Upper lobe of right lung (tissue), 1 donor: ENCODE data around the gene PPARA. TPM values are rescaled to one million over a fixed set of nuclear protein-coding genes. Genes with fewer than 3 reads are reported as not detected.
"Not testable (repeated sequence)": the region's sequence is repeated elsewhere in the genome, so short reads cannot be mapped to it uniquely, and the experiment has no call there.

ENCODE experiments used
- ATAC-seq: fragments of 200-7000 bp; cut with Tn5 transposase; one replicate; pipeline ENCODE4 v1.9.1; 2020; ENCODE audit warnings: mild to moderate bottlenecking, moderate library complexity
- DNase-seq: peaks from one replicate; pipeline ENCODE4 v3.0.0-alpha.2; 2020
- H3K27ac ChIP-seq: fragments of 200-600 bp; one replicate; pipeline ENCODE4 v1.8.0; 2022
- H3K27me3 ChIP-seq: fragments of 200-600 bp; one replicate; pipeline ENCODE4 v1.8.0; 2022; ENCODE audit warnings: mild to moderate bottlenecking
- H3K36me3 ChIP-seq: fragments of 200-600 bp; one replicate; pipeline ENCODE4 v1.8.0; 2022
- H3K4me1 ChIP-seq: fragments of 200-600 bp; one replicate; pipeline ENCODE4 v1.8.0; 2022
- H3K4me3 ChIP-seq: fragments of 200-600 bp; one replicate; pipeline ENCODE4 v1.8.0; 2022; ENCODE audit warnings: mild to moderate bottlenecking
- H3K9me3 ChIP-seq: fragments of 200-600 bp; one replicate; pipeline ENCODE4 v1.8.0; 2022
- CTCF ChIP-seq: fragments of 200-600 bp; IDR thresholded peaks from one replicate; pipeline ENCODE4 v1.8.0; 2022; ENCODE audit warnings: antibody characterized with exemption
- intact Hi-C: fragments of 100-400 bp; cut with DNase I; formaldehyde crosslinking; loops from one replicate; pipeline ENCODE4 v1.11.0; 2022
- total RNA-seq: library from RNA; stranded (reverse); fragmentation: NEBNext Ultra II Directional; extraction: Animal tissue kit (Norgen Biotek cat#: 25700); gene quantifications from one replicate; pipeline ENCODE4 v1.2.1, GENCODE V29; 2021
- donor health status: DM: no; HTN: yes; CAD: no; lungs with severe emphysema.

PPARA gene
- total RNA-seq, 1 donor from 2014 or later, result 18.4 TPM

- ATAC-seq (no peak), DNase-seq (no peak)
- TF ChIP-seq CTCF, result no peak
- H3K4me3 ChIP-seq, result no peak overlapping the region
- intact Hi-C loops, result loop anchor here (10.0 kb wide), 2 partner anchors 187 to 407 kb away; partner anchors contain the start of gene CELSR1
- peaks cover 17% of the 10 kb centered on the region for H3K4me1 ChIP-seq
- H3K27ac ChIP-seq, result no peak overlapping the region
- no peaks in the 10 kb centered on the region for H3K36me3 ChIP-seq
- H3K9me3 ChIP-seq, result no peaks in the 10 kb centered on the region
- no peaks in the 10 kb centered on the region for H3K27me3 ChIP-seq
Observed at GRCh38 chr22:46127556-46127955, 22.8 kb upstream of the PPARA start.

- no peak overlapping the region for H3K4me3 ChIP-seq
- H3K27ac ChIP-seq, result no peak overlapping the region
- peaks cover 14% of the 10 kb centered on the region for H3K4me1 ChIP-seq
- DNase-seq (no peak), ATAC-seq (no peak)
- H3K27me3 ChIP-seq, result no peaks in the 10 kb centered on the region
- H3K36me3 ChIP-seq, result no peaks in the 10 kb centered on the region
- H3K9me3 ChIP-seq, result no peaks in the 10 kb centered on the region
- intact Hi-C loops, result loop anchor here (10.0 kb wide), 2 partner anchors 186 to 406 kb away; partner anchors contain the start of gene CELSR1
- TF ChIP-seq CTCF, result no peak
Observed at GRCh38 chr22:46128606-46129005, 21.7 kb upstream of the PPARA start.

GRCh38 chr22:46129390-46130041, 20.8 kb upstream of the PPARA start:
- H3K27me3 ChIP-seq, result no peaks in the 10 kb centered on the region
- H3K4me3 ChIP-seq, result no peak overlapping the region
- intact Hi-C loops, result loop anchor here (10.0 kb wide), 2 partner anchors 185 to 405 kb away; partner anchors contain the start of gene CELSR1
- H3K27ac ChIP-seq, result peak overlapping the region; percentile 77
- H3K9me3 ChIP-seq, result no peaks in the 10 kb centered on the region
- peak; percentile 84 for DNase-seq
- TF ChIP-seq CTCF, result no peak
- H3K4me1 ChIP-seq, result peaks cover 14% of the 10 kb centered on the region
- ATAC-seq, result peak; percentile 81
- no peaks in the 10 kb centered on the region for H3K36me3 ChIP-seq

GRCh38 chr22:46131151-46131587, 19.2 kb upstream of the PPARA start:
- no peak for DNase-seq
- no peaks in the 10 kb centered on the region for H3K27me3 ChIP-seq
- no peak overlapping the region for H3K27ac ChIP-seq
- H3K4me1 ChIP-seq, result peaks cover 14% of the 10 kb centered on the region
- intact Hi-C loops, result no loop called here
- peak; percentile 15 for TF ChIP-seq CTCF
- H3K4me3 ChIP-seq, result no peak overlapping the region
- H3K36me3 ChIP-seq, result no peaks in the 10 kb centered on the region
- H3K9me3 ChIP-seq, result no peaks in the 10 kb centered on the region
- ATAC-seq, result no peak

- H3K27me3 ChIP-seq, H3K4me3 ChIP-seq, ATAC-seq, DNase-seq, H3K36me3 ChIP-seq, H3K27ac ChIP-seq, intact Hi-C loops, H3K9me3 ChIP-seq: not testable (repeated sequence)
- H3K4me1 ChIP-seq, result peaks cover 14% of the 10 kb centered on the region
Observed at GRCh38 chr22:46132193-46132829, 18.0 kb upstream of the PPARA start.

GRCh38 chr22:46132830-46133587, 17.3 kb upstream of the PPARA start:
- Histone ChIP-seq H3K4me3 (no peak overlapping the region), H3K27me3 (no peaks in the 10 kb centered on the region), H3K9me3 (no peaks in the 10 kb centered on the region), H3K4me1 (peaks cover 14% of the 10 kb centered on the region), H3K36me3 (no peaks in the 10 kb centered on the region), H3K27ac (no peak overlapping the region)
- no peak for TF ChIP-seq CTCF
- DNase-seq, result no peak
- intact Hi-C loops, result no loop called here
- no peak for ATAC-seq
